ENCODE measurements around the gene CROCC2.

Gene CROCC2

DNA sequence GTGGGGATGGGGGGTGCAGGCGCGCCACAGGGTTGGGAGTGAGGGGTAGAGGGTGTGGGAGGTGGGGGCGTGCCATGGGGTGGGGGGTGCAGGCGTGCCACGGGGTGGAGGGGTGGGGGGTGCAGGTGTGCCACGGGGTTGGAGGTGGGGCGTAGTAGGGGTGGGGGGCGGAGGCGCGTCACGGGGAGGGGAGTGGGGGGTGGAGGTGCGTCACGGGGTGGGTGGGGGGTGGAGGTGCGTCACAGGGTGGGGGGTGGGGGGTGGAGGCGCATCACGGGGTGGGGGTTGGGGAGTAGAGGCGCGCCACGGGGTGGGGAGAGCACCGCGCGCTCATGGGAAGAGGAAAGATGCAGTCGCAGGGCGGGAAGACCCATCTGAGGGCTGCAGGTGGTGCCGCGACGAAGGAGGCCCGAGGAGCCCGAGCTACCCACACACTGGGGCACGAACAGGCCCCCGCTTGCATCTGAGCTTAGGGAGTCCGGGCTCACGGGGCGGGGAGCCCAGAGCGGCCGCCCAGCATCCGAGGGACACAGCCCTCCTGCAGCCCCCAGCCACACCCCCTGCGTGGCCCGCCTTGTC, 129.8 kb downstream of the CROCC2 start:
- no peak for DNase-seq (ENCODE audit: low read depth, low spot score)

DNA sequence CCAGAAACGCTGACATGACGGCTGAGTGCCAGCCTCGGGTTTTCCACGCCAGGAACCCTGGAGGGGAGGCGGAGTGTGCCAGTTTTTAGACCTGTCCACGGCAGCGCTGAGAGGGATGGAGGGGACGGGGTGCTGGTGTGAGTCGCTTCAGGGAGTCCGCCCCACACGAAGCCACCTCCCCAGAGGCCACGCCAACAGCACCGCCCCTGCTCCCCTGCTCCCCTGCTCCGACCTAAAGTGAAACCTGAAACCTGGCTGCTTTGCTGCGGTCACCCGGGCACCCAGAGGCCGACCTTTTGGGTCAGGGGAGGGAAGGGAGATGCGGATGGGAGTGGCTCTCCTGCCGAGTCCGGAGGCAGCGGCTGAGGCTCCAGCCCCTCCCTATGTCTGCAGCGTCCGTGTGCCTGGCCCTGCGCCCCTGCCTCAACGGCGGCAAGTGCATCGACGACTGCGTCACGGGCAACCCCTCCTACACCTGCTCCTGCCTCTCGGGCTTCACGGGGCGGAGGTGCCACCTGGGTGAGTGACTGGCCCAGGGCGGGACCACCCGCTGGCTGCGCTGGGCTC, 130.3 kb downstream of the CROCC2 start:
- DNase-seq (ENCODE audit: low read depth, low spot score): peak; percentile 17

DNA sequence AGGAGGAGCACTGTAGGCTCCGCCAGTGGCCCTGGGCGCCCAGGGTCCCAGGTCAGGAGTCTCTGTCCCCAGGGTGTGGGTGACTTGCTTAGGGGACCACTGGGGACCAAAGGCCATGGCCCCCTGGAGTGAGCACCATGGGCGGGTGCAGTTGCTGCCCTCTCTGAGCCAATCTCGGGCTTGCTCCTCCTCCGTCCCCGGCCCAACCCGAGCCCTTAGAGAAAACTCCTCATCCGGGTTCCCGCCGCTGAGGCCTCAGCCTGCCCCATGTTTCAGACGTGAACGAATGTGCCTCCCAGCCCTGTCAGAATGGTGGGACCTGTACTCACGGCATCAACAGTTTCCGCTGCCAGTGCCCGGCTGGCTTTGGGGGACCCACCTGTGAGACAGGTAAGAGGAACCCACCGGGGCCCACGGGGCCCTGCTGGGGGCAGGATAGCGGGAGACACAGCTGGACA, 130.9 kb downstream of the CROCC2 start:
- DNase-seq (ENCODE audit: low read depth, low spot score): no peak

DNA sequence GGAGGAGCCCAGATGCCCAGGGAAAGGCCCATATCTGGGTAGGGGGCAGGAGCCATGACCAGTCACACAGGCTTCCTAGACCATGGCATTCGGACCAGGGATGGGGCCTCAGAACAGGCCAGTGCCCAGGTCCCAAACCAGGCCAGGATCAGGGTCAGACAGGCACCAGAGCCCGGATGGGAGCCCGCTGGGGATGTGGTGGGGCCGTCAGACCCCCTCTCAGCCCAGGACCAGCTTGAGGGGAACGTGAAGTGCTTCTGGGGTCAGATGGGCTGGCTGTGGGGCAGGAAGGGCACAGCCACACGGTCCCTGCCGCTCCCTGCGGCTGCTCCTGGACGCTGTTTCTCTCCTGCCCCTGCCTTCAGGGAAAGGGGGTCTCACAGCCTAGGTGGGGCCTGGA, 131.4 kb downstream of the CROCC2 start:
- no peak for DNase-seq (ENCODE audit: low read depth, low spot score)

DNA sequence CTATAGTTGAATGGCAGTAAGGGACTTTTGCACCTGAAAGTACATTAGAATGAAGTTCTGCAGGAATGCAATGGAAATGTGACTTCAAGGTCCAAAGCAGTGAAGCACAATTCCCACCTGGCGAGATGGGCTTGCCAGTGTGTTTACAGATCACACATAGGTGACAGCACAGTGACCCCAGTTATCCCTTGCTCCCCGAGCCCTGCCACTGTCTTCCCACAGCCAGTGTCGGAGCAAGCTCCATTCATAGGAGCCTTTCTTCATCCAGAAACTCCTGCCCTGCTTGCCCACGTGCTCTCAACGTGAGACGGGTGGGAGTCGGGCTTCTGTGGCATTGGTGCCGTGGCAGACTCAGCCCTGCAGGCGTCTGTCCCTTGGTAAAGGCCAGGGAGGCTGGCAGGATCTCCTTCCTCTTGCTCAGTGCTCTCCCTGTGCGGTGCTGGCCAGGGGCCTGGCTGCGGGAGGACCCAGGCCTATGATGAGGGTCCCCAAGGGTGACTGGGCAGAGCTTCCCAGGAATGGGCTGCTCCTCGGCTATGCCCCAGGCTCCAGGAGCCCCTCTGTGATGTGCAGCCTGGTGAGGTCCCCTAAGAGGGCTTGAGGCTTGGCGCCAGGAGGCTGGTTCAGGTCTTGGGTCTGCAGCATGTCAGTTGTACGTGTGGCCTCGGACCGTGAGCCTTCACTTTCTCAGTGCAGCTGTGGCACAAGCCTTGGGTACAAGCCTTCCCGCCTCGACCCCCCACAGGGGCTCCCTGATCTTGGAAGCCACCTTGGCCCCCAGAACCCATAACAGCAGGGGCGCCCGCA, 132.4 kb downstream of the CROCC2 start:
- DNase-seq (ENCODE audit: low read depth, low spot score): no peak

DNA sequence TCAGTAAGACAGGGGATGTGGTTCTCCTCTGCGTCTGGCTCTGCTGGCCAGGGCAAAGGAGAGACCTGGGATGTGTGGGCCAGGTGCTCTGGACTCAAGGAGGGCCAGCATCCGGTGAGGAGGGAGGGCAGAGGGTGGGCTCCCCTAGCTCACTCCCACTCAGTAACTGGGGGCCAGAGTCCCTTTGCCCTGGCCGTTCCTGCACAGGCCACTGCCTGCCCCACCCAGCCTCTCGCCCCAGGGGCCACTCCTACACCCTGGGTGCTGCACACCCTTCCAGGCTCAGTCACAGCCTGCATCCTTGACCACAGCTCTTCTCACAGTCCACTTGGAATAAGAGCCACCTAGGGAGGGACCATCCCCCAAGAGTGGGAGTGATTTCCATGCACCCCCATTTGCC, 133.3 kb downstream of the CROCC2 start:
- DNase-seq (ENCODE audit: low read depth, low spot score): no peak

DNA sequence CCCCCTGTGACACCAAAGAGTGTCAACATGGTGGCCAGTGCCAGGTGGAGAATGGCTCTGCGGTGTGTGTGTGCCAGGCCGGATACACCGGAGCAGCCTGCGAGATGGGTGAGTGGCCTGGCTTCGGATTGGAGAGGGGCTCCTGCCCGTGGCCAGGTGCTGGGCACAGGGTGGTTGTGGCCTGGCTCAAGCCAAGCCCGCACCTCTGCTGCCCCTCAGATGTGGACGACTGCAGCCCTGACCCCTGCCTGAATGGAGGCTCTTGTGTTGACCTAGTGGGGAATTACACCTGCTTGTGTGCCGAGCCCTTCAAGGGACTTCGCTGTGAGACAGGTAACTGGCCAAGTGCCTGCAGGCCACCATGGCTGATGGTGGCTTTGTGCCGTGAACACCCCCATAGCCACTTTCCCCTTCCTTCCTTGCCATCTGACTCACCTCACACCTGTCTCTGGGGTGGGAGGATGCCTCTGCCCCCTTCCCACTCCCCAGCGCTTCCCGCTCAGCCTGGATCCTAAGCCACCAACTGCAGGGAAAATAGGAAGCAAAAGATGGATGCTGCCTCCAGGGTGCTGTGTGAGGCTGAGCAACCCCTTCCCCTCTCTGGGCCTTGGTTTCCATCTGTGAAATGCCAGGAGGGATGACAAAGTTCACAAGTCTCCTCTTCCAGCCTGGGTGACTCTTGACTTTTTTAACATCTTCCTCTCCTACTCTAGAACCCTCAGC, 134.1 kb downstream of the CROCC2 start:
- no peak for DNase-seq (ENCODE audit: low read depth, low spot score)

DNA sequence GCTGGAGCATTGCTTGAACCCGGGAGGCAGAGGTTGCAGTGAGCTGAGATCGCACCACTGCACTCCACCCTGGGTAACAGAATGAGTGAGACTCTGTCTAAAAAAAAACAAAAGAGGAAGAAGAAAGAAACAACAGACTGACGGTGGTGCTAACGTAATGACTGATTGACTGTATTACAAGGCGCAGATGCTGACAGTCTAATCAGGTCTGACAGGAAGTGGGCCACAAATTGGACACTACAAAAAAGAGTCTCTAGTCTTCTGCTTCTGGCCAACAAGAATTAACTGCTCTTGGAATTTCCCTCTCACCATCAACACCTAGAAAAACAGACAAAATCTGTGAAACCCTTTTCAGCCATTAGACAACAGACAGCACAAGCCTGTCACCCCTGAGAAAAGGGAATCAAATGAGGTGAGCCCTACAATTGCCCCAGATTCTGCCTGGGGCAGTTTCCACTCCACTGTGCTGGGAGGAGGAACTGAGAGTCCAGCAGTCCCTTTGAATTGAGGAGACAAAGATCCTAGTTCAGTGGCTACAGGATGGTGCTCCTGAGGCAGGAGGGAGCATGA, 135.5 kb downstream of the CROCC2 start:
- no peak for DNase-seq (ENCODE audit: low read depth, low spot score)

Measured in activated naive CD8-positive, alpha-beta T cell treated with anti-CD3 and anti-CD28 coated beads, Interleukin-2, amount 50 U/mL, for 16 hours (primary cell).